Neural crest cell (in vitro differentiated cells): ENCODE measurements around the gene PSMD1. TPM values are rescaled to one million over a fixed set of nuclear protein-coding genes. Genes with fewer than 3 reads are reported as not detected.

Experiments used
- DNase-seq: peaks from one replicate; pipeline ENCODE4 v3.0.0; 2021; ENCODE audit warnings: low read depth, mixed read lengths, low spot score
- H3K27ac Mint-ChIP-seq: one replicate; pipeline ENCODE4 v1.8.0; 2021; ENCODE audit warnings: mild to moderate bottlenecking, mixed read lengths; ENCODE audit not compliant: unreplicated experiment
- H3K27me3 Mint-ChIP-seq: 2 replicates; pipeline ENCODE4 v1.8.0; 2021; ENCODE audit warnings: low read depth, mild to moderate bottlenecking, mixed read lengths
- H3K36me3 Mint-ChIP-seq: 2 replicates; pipeline ENCODE4 v1.8.0; 2021; ENCODE audit warnings: low read depth, mild to moderate bottlenecking, mixed read lengths
- H3K4me1 Mint-ChIP-seq: 2 replicates; pipeline ENCODE4 v1.8.0; 2021; ENCODE audit warnings: mixed read lengths
- H3K4me3 Mint-ChIP-seq: one replicate; pipeline ENCODE4 v1.8.0; 2021; ENCODE audit warnings: mild to moderate bottlenecking, mixed read lengths
- H3K9me3 Mint-ChIP-seq: 2 replicates; pipeline ENCODE4 v1.8.0; 2021; ENCODE audit warnings: mixed read lengths
- CTCF ChIP-seq: fragments of 200-600 bp; sonication (generic); conservative IDR thresholded peaks from 2 replicates; pipeline ENCODE4 v1.5.0; 2021; ENCODE audit warnings: antibody characterized with exemption, mild to moderate bottlenecking
- total RNA-seq: library from RNA; stranded (reverse); gene quantifications from 2 replicates; pipeline ENCODE4 v1.2.1, GENCODE V29; 2021

Gene PSMD1
- total RNA-seq, 1 donor from 2014 or later = 128 TPM

GRCh38 chr2:231128541-231128940 lies 71.9 kb downstream of the PSMD1 start:
- no peak overlapping the region for H3K27ac Mint-ChIP-seq
- DNase-seq = no peak
- peaks cover 13% of the 10 kb centered on the region for H3K4me1 Mint-ChIP-seq
- no peak overlapping the region for H3K4me3 Mint-ChIP-seq
- TF ChIP-seq CTCF = no peak
- no peaks in the 10 kb centered on the region for H3K36me3 Mint-ChIP-seq
- H3K9me3 Mint-ChIP-seq = no peaks in the 10 kb centered on the region
- no peaks in the 10 kb centered on the region for H3K27me3 Mint-ChIP-seq

- Mint-ChIP-seq H3K27me3 (no peaks in the 10 kb centered on the region), H3K4me3 (no peak overlapping the region), H3K4me1 (peaks cover 8% of the 10 kb centered on the region), H3K9me3 (no peaks in the 10 kb centered on the region), H3K36me3 (no peaks in the 10 kb centered on the region), H3K27ac (no peak overlapping the region)
- TF ChIP-seq CTCF = no peak
- no peak for DNase-seq
Measured at GRCh38 chr2:231129216-231129615, 72.5 kb downstream of the PSMD1 start.

- no peaks in the 10 kb centered on the region for H3K9me3 Mint-ChIP-seq
- no peaks in the 10 kb centered on the region for H3K4me1 Mint-ChIP-seq
- H3K27ac Mint-ChIP-seq = no peak overlapping the region
- no peak for DNase-seq
- no peaks in the 10 kb centered on the region for H3K27me3 Mint-ChIP-seq
- H3K36me3 Mint-ChIP-seq = no peaks in the 10 kb centered on the region
- no peak for TF ChIP-seq CTCF
- H3K4me3 Mint-ChIP-seq = no peak overlapping the region
Measured at GRCh38 chr2:231130336-231131056, 73.8 kb downstream of the PSMD1 start.

- Mint-ChIP-seq H3K27ac (no peak overlapping the region), H3K9me3 (no peaks in the 10 kb centered on the region), H3K36me3 (no peaks in the 10 kb centered on the region), H3K4me1 (no peaks in the 10 kb centered on the region), H3K4me3 (no peak overlapping the region), H3K27me3 (no peaks in the 10 kb centered on the region)
- DNase-seq = no peak
- TF ChIP-seq CTCF = no peak
Measured at GRCh38 chr2:231132129-231132528, 75.5 kb downstream of the PSMD1 start.

- H3K9me3 Mint-ChIP-seq = no peaks in the 10 kb centered on the region
- no peak overlapping the region for H3K4me3 Mint-ChIP-seq
- no peak for DNase-seq
- H3K27ac Mint-ChIP-seq = no peak overlapping the region
- no peaks in the 10 kb centered on the region for H3K36me3 Mint-ChIP-seq
- no peak for TF ChIP-seq CTCF
- H3K27me3 Mint-ChIP-seq = no peaks in the 10 kb centered on the region
- H3K4me1 Mint-ChIP-seq = no peaks in the 10 kb centered on the region
Measured at GRCh38 chr2:231133365-231134099, 76.9 kb downstream of the PSMD1 start.
